Activated B cell treated with CpG ODN at 0.5 μM for 24 hours (primary cell): ENCODE results near the gene FSTL1. TPM values are rescaled to one million over a fixed set of nuclear protein-coding genes. Genes with fewer than 3 reads are reported as not detected.

Experiments used
- ATAC-seq: fragments of 200-7000 bp; cut with Tn5 transposase; one replicate; pipeline ENCODE4 v1.10.0; 2021; ENCODE audit warnings: low read depth, mild to moderate bottlenecking, moderate library complexity
- CTCF ChIA-PET: fragments of 350-600 bp; sonication (Branson Sonifier 250); formaldehyde crosslinking; loops from one replicate; lab custom pipeline; 2021; ENCODE audit warnings: antibody characterized with exemption; lab: Charles Lee
- POLR2A ChIA-PET: fragments of 350-600 bp; sonication (Branson Sonifier 250); formaldehyde crosslinking; loops from one replicate; lab custom pipeline; 2021; ENCODE audit warnings: antibody characterized with exemption; lab: Charles Lee
- DNase-seq: peaks from one replicate; pipeline ENCODE4 v3.0.0; 2022
- H3K27ac Mint-ChIP-seq: one replicate; pipeline ENCODE4 v1.8.0; 2020; ENCODE audit warnings: mixed read lengths
- H3K27me3 Mint-ChIP-seq: one replicate; pipeline ENCODE4 v1.8.0; 2021; ENCODE audit warnings: mixed read lengths
- H3K36me3 Mint-ChIP-seq: one replicate; pipeline ENCODE4 v1.8.0; 2021; ENCODE audit warnings: low read depth, mixed read lengths
- H3K4me1 Mint-ChIP-seq: one replicate; pipeline ENCODE4 v1.8.0; 2021; ENCODE audit warnings: mixed read lengths
- H3K4me3 Mint-ChIP-seq: one replicate; pipeline ENCODE4 v1.8.0; 2020; ENCODE audit warnings: mild to moderate bottlenecking, mixed read lengths
- H3K9me3 Mint-ChIP-seq: one replicate; pipeline ENCODE4 v1.8.0; 2020; ENCODE audit warnings: mixed read lengths
- CTCF ChIP-seq: fragments of 200-600 bp; IDR thresholded peaks from one replicate; pipeline ENCODE4 v1.8.0; 2022; ENCODE audit warnings: antibody characterized with exemption, mild to moderate bottlenecking
- intact Hi-C: fragments of 100-400 bp; cut with micrococcal nuclease; formaldehyde crosslinking; loops from one replicate; pipeline ENCODE4 v1.15.1; 2024
- total RNA-seq: library from RNA; stranded (reverse); gene quantifications from 2 replicates; pipeline ENCODE4 v1.2.3, GENCODE V29; 2022

Gene FSTL1
- total RNA-seq, 1 donor from 2014 or later = not detected

- CTCF ChIA-PET = no interaction called here
- peaks cover 9% of the 10 kb centered on the region for H3K27me3 Mint-ChIP-seq
- no peak for DNase-seq
- peaks cover 7% of the 10 kb centered on the region for H3K9me3 Mint-ChIP-seq
- H3K27ac Mint-ChIP-seq = no peak overlapping the region
- H3K4me3 Mint-ChIP-seq = no peak overlapping the region
- TF ChIP-seq CTCF = no peak
- no peak for ATAC-seq
- H3K36me3 Mint-ChIP-seq = no peaks in the 10 kb centered on the region
- intact Hi-C loops = no loop called here
- POLR2A ChIA-PET = no interaction called here
- no peaks in the 10 kb centered on the region for H3K4me1 Mint-ChIP-seq
Observed at GRCh38 chr3:120496278-120497002, 45.6 kb upstream of the FSTL1 start.

- CTCF ChIA-PET = no interaction called here
- POLR2A ChIA-PET = no interaction called here
- ATAC-seq (no peak), DNase-seq (no peak)
- Mint-ChIP-seq H3K27ac (no peak overlapping the region), H3K4me1 (no peaks in the 10 kb centered on the region), H3K4me3 (no peak overlapping the region), H3K9me3 (peaks cover 7% of the 10 kb centered on the region), H3K36me3 (no peaks in the 10 kb centered on the region), H3K27me3 (peaks cover 14% of the 10 kb centered on the region)
- intact Hi-C loops = no loop called here
- TF ChIP-seq CTCF = no peak
Observed at GRCh38 chr3:120495809-120496208, 45.0 kb upstream of the FSTL1 start.

GRCh38 chr3:120492103-120492502 is 41.3 kb upstream of the FSTL1 start:
- POLR2A ChIA-PET = no interaction called here
- intact Hi-C loops = no loop called here
- Mint-ChIP-seq H3K36me3 (no peaks in the 10 kb centered on the region), H3K27me3 (peaks cover 20% of the 10 kb centered on the region), H3K4me3 (no peak overlapping the region), H3K4me1 (no peaks in the 10 kb centered on the region), H3K27ac (no peak overlapping the region), H3K9me3 (peaks cover 7% of the 10 kb centered on the region)
- TF ChIP-seq CTCF = no peak
- CTCF ChIA-PET = no interaction called here
- no peak for DNase-seq
- ATAC-seq = no peak

- H3K4me3 Mint-ChIP-seq = no peak overlapping the region
- H3K27me3 Mint-ChIP-seq = peaks cover 23% of the 10 kb centered on the region
Observed at GRCh38 chr3:120489421-120489820, 38.6 kb upstream of the FSTL1 start.

GRCh38 chr3:120488296-120488695 is 37.5 kb upstream of the FSTL1 start:
- no peaks in the 10 kb centered on the region for H3K9me3 Mint-ChIP-seq
- ATAC-seq (no peak), DNase-seq (no peak)
- TF ChIP-seq CTCF = no peak
- no peaks in the 10 kb centered on the region for H3K36me3 Mint-ChIP-seq
- CTCF ChIA-PET = no interaction called here
- H3K27me3 Mint-ChIP-seq = peaks cover 23% of the 10 kb centered on the region
- intact Hi-C loops = no loop called here
- POLR2A ChIA-PET = no interaction called here
- H3K4me1 Mint-ChIP-seq = no peaks in the 10 kb centered on the region
- H3K4me3 Mint-ChIP-seq = no peak overlapping the region
- no peak overlapping the region for H3K27ac Mint-ChIP-seq

More at GRCh38 chr3:120489421-120489820, 38.6 kb upstream of the FSTL1 start:
- no peak for TF ChIP-seq CTCF
- CTCF ChIA-PET = no interaction called here
- Mint-ChIP-seq H3K27ac (no peak overlapping the region), H3K9me3 (no peaks in the 10 kb centered on the region), H3K4me1 (no peaks in the 10 kb centered on the region), H3K36me3 (no peaks in the 10 kb centered on the region)
- intact Hi-C loops = no loop called here
- POLR2A ChIA-PET = no interaction called here
- DNase-seq = no peak
- ATAC-seq = no peak
